KOPT-K1 (cell line): ENCODE measurements around the gene MOCS3.

Source experiments
- H3K27ac ChIP-seq: fragments of 200-600 bp; sonication (generic); 2 replicates; pipeline ENCODE4 v1.5.1; 2016; ENCODE audit warnings: antibody characterized with exemption, mild to moderate bottlenecking, low read depth, low read length; ENCODE audit not compliant: poor library complexity, severe bottlenecking
- H3K36me3 ChIP-seq: fragments of 200-600 bp; sonication (generic); 2 replicates; pipeline ENCODE4 v1.5.1; 2017; ENCODE audit warnings: antibody characterized with exemption, mild to moderate bottlenecking, low read length, moderate library complexity; ENCODE audit not compliant: insufficient read depth
- H3K9me3 ChIP-seq: fragments of 200-600 bp; sonication (generic); 2 replicates; pipeline ENCODE4 v1.5.1; 2017; ENCODE audit warnings: antibody characterized with exemption, low read length, mild to moderate bottlenecking; ENCODE audit not compliant: insufficient read depth, poor library complexity, severe bottlenecking

The MOCS3 gene

DNA sequence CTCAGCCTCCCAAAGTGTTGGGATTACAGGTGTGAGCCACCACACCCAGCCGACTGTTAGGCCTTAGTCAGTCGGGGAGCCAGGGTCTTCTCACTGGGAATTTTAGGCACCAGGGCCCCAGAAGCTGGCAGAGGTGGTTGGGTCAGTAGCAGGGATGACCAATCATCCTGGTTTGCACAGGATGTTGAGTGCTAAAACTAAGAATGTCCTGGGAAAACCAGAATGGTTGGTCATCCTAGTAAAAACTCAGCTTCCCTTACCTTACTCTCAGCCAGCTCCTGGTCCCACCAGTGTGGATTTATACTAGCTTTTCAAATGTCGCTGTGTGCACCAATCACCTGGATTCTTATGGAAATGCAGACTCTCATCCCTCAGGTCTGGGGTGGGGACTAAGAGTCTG lies 32.5 kb downstream of the MOCS3 start:
- Histone ChIP-seq H3K27ac (no peak overlapping the region), H3K36me3 (no peaks in the 10 kb centered on the region)

DNA sequence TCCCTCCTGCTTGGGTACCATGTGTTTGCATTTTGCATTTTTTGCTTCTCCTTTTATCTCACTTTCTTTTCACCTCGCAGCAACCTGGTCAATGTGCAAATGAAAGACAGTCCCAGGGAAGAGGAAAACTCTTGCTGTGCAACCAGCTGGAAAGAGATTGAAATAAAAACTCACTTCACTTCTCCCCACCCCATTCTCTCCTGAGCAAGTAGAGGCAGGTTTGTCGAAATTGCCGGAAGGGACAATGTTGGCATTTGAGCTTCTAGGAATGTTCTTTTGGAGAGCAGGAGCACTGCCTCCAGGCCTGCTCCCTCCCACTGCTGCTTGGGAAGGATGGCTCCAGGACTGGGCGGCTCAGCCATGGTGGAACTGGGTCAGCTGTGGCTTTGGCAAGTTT lies 33.7 kb downstream of the MOCS3 start:
- Histone ChIP-seq H3K36me3 (no peaks in the 10 kb centered on the region), H3K9me3 (no peaks in the 10 kb centered on the region), H3K27ac (no peak overlapping the region)

More for the DNA sequence above, 32.5 kb downstream of the MOCS3 start:
- H3K9me3 ChIP-seq = no peaks in the 10 kb centered on the region

DNA sequence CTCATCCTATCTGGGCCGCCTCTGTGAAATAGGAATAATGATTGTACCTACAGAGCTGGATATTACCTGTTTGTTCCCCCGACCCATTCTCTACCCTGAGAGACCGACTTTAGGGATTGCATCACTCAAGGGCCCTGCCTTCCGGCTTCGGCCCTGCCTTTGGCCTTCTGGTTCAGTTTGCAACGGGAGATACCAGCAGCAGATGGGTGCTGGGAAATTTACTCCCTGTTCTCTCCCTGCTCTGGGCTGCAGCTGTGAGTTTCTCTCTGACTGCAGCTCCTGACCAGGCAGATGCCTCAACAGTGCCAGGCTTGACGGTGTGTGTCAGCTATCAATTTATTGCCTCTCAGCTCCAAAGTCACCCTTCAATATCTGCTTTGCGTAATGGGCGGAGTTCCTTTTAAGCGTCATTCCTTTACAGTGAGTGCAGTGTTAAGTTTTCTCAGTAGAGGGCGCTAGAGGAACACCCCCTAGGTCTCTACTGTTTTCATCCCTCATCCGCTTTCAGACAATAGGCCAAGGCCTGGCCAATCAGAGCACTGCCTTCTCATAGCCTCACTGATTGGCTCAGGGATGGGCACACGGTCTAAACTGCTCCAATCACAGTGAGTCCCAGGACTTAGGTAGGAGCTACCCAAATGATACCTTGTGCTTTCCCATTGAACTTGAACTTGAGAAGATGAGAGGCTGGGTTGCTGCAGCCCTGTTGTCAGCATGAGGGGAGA lies 34.3 kb downstream of the MOCS3 start:
- no peaks in the 10 kb centered on the region for H3K9me3 ChIP-seq
- H3K27ac ChIP-seq = no peak overlapping the region
- no peaks in the 10 kb centered on the region for H3K36me3 ChIP-seq

DNA sequence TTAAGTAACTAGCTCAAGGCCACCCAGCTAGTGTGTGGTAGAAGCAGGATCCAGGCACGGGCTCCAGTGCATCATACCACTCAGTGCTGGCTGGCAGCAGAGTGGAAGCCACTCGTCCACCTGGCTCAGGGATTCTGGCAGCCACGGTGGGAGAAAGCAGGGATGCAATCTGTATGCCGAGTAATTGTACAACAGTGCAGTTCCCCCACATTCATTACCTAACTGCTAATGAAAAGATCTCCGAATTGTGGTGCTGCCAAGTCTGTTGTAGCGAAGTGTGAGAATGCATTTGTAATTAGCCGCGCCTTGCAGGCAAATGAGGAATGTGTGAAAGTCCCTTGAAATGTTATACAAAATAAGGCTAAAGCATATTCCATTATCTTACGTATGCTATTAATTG lies 35.3 kb downstream of the MOCS3 start:
- Histone ChIP-seq H3K36me3 (no peaks in the 10 kb centered on the region), H3K27ac (no peak overlapping the region), H3K9me3 (no peaks in the 10 kb centered on the region)

DNA sequence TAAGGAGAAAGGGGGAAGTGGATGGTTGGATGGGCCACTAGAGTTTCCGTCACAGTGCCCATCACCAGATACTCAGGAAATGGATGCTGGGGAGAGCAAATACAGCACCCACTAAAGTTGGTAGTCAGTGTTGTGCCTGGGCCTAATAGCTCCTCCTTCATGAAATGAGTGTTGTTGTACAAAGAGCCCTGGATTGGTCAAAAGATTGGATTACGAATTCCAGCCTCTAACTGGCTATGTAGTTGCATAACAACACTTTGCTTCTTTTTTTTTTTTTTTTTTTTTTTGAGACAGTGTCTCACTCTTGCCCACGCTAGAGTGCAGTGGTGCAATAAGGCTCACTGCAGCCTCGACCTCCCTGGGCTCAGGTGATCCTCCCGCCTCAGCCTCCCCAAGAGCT lies 36.9 kb downstream of the MOCS3 start:
- Histone ChIP-seq H3K27ac (no peak overlapping the region), H3K36me3 (no peaks in the 10 kb centered on the region), H3K9me3 (no peaks in the 10 kb centered on the region)

DNA sequence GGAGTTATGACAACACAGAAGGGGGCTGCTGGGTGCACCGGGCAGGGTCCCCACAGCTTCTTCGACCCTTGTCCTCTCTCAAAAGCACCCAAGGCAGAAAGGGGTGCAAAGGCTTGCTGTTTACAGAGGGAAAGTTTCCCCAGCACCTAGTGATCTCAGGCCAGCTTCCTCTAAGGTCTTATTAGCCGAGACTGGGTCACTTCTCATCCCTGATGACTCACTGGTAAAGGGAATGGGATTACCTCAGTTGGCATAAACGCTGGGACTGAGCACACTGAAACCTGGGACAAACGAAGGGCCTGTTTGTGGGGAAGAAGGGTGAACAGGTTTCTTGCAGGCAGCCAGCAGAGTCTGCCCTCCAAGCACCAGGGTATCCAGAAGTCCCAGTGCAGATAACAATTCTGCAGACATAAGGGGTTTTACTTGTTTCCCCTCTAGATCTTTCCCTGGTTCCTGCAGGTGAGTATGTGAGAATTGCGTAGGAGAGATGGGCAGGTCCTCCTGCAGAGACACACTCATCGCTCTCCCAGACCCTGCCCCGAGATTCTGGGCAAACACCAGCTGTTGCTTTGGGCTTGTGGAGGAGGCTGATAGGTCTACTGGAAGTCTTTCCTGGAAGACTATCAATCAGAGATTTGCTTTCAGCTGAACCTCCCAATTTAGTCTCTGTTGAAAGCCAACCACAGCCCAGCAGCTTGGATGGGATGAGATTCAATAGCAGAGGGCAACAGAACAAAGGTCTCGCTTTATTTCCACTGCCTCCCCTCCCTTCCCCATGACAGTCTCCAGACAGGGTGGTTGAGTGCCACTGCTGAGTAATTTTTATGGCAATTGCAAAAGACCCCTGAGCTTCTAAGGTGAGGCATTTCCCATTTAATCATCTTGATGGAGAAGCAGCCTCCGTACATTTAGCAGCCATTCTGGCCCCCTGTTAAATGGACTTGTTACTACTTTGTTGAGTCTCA lies 38.6 kb downstream of the MOCS3 start:
- Histone ChIP-seq H3K27ac (no peak overlapping the region), H3K36me3 (no peaks in the 10 kb centered on the region), H3K9me3 (no peaks in the 10 kb centered on the region)

DNA sequence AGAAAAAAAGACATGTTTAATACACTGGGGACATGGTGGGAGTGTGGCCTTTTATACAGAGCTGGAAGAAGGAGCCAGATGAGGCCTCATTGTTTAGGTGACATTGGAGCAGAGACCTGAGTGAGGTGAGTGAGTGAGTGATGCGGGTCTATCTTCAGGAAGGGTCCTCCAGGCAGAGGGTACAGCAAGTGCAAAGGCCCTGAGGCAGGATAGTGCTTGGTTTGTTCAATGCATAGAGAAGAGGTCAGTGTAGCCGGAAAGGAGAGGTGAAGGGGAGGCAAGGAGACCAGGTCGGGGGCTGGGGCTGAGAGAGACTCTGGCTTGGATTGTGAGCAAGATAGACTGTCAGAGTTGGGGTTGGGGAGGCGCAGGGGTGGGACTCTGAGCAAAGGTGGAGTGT lies 40.7 kb downstream of the MOCS3 start:
- Histone ChIP-seq H3K9me3 (no peaks in the 10 kb centered on the region), H3K36me3 (no peaks in the 10 kb centered on the region), H3K27ac (no peak overlapping the region)

DNA sequence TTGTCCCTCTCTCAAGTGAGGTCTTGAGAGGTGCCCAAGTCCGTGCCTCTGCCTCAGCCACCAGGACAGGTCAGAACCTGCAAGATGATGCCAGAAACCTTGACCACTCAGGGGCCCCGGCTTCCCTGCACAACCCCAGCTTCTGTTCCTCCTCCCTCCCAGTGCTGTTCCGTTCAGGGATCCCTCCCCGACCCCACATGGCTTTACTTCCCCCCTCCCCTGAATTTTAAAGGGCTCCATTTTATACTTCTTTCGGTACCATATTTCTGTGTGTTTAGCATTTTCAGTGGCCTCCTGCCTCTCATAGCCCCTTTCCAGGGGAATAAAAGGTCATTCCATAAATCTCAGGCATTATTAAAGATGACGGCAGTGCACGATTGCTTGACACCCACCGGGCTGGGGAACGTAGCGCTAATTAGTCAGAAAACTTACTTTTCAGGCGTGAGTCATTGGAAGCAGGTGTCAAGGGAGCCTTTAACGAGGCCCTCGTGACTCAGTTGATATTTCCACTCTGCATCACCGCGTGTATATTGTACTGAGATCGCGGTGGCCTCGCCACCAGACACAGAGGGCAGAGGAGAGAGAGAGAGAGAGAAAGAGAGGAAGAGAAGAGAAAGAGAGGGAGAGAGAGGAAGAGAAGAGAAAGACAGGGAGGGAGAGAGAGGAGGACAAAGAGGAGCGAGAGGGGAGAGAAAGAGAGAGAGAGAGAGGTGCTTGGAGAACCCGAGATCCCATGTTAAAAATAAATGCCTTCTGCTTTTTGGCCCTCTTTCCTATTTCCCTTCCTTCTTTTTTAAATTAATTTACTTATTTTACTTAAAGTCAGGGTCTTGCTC lies 43.0 kb downstream of the MOCS3 start:
- Histone ChIP-seq H3K9me3 (no peaks in the 10 kb centered on the region), H3K27ac (no peak overlapping the region), H3K36me3 (no peaks in the 10 kb centered on the region)

DNA sequence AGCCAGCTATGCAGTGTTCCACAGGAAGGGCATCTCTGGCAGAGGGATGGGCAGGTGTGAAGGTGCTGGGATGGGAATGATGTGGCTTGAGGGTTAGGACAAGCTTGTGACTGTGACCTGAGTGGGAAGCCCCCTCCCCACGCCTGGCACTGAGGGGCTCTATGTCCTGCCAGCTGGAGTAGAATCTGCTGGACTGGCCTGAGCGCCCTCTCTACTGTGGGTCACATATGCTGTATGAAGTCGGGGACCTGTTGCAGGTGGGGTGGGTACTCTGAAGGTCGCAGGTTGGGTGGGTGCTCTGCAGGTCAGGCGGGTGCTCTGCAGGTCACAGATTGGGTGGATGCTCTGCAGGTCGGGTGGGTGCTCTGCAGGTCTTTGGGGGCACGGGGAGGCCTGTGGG lies 44.0 kb downstream of the MOCS3 start:
- no peaks in the 10 kb centered on the region for H3K9me3 ChIP-seq
- no peak overlapping the region for H3K27ac ChIP-seq
- no peaks in the 10 kb centered on the region for H3K36me3 ChIP-seq

DNA sequence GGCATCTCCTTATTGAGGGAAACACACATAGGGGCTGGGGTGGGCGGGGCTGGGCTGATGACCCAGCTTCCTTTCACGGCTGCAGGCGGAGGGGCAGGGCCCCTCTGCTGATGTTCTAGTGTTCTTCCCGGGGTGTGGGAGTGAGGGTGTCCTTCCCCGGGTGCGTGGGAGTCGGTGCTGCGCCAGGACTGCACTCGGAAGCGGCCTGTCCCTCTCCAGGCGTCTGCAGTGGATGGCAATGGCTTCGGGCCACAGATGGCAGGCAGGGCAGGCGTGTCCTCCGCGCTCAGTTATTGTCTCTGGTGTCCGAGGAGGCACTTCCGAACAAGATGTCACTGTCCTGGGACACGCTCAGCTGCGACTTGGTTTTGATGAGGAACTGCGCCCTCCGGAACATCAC lies 45.1 kb downstream of the MOCS3 start:
- no peaks in the 10 kb centered on the region for H3K9me3 ChIP-seq
- H3K27ac ChIP-seq = no peak overlapping the region
- no peaks in the 10 kb centered on the region for H3K36me3 ChIP-seq

DNA sequence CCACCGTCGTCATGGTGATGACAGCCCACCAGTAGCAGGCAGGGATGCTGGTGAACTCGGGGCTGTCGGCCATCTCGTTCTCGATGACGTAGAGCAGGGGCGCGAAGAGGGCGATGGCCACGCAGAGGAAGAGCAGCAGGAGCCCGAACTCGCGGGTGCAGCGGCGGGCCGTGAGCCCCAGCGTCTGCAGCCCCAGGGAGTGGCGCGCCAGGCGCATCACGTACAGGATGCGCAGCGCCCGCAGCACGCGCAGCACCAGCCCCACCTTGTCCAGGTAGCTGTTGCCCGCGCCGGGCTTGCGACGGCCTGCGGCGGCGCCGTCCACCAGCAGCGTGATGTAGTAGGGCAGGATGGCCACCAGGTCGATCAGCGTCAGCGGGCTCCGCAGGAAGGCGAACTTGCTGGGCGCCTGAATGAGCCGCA lies 45.7 kb downstream of the MOCS3 start:
- H3K9me3 ChIP-seq = no peaks in the 10 kb centered on the region
- no peaks in the 10 kb centered on the region for H3K36me3 ChIP-seq
- no peak overlapping the region for H3K27ac ChIP-seq

DNA sequence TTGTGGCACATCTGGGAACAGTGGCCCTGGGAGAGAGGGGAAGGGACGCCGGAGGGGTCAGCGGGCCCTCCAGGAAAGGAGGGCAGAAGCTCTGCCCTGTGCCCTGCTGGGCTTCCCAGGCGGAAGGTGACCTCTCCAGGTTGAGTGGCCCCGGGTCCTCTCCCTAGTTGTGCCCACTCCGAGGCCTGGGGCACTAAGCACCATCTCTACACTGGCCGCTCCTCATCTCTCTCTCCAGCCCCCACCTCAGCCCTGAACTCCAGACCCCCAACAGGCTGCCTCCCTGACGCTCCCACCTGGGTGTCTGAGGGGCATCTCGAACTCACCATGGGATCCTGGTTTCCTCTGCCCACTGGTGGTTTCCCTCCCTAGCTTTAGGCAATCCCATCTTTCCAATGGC lies 46.2 kb downstream of the MOCS3 start:
- Histone ChIP-seq H3K36me3 (no peaks in the 10 kb centered on the region), H3K27ac (no peak overlapping the region), H3K9me3 (no peaks in the 10 kb centered on the region)

DNA sequence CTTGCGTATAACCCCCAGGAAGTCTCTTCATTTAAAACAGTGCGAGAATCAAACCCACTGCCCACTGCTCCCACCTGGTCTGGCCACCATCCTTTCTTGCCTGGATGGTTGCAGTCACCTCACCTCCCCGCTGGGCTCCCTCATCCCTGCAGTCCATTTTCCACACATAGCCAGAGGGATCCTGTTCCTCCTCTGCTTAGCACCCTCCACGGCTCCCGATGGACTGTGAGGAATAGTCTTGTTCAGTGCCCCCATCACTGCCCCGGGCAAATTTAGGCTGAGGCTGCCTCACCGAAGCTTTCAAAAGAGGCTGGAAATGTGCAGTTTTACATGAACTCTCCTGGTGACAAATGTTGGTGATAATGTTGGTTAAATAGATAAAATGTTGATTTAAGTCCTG lies 46.6 kb downstream of the MOCS3 start:
- H3K36me3 ChIP-seq = no peaks in the 10 kb centered on the region

DNA sequence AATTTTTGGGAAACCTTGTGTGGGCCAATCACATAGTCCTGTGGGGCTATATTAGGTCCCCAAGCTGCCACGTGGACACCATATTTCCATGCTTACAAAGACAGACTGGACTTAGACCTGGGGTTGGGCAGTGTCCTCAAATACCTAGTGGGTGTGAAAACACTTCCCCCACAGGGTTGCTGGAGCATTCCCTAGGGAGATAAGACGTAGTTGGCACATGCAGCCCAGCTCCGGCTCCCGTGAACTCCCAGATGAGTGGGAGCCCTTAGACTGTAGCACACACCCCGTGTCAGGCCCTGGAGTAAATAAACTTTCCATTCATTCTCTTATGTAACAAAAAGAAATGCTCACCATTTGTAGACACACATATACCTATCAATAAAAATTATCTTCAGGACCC lies 50.1 kb downstream of the MOCS3 start:
- Histone ChIP-seq H3K9me3 (no peaks in the 10 kb centered on the region), H3K36me3 (no peaks in the 10 kb centered on the region), H3K27ac (no peak overlapping the region)

More for the DNA sequence above, 46.6 kb downstream of the MOCS3 start:
- H3K27ac ChIP-seq = no peak overlapping the region
- H3K9me3 ChIP-seq = no peaks in the 10 kb centered on the region
